Left lobe of liver (tissue), 2 donors: Measurements from ENCODE around the gene NFX1. TPM values are rescaled to one million over a fixed set of nuclear protein-coding genes. Genes with fewer than 3 reads are reported as not detected.

Experiments used
- ATAC-seq: fragments of 200-7000 bp; cut with Tn5 transposase; one replicate; pipeline ENCODE4 v1.9.1; 2020; ENCODE audit warnings: mild to moderate bottlenecking, moderate library complexity
- DNase-seq: peaks from one replicate; pipeline ENCODE4 v3.0.0-alpha.2; 2020; ENCODE audit warnings: low spot score
- total RNA-seq: library from RNA; stranded (reverse); gene quantifications from one replicate; pipeline ENCODE4 v1.2.1, GENCODE V29; 2021
- donor health status: DM: no; HTN: no; CAD: no; lungs with moderate emphysema.
- donor health status: DM: no; HTN: yes; CAD: no.

Gene NFX1
- total RNA-seq, 1 donor from 2014 or later, result 24.3 TPM

GRCh38 chr9:33414889-33415500 is 124.7 kb downstream of the NFX1 start:
- no peak for ATAC-seq
- DNase-seq, result no peak

GRCh38 chr9:33415501-33416038 is 125.3 kb downstream of the NFX1 start:
- DNase-seq (peak; percentile 95), ATAC-seq (peak; percentile 92)

- ATAC-seq (no peak), DNase-seq (no peak)
Measured at GRCh38 chr9:33416996-33417395, 126.7 kb downstream of the NFX1 start.

- DNase-seq, result no peak
- ATAC-seq, result no peak
Measured at GRCh38 chr9:33418090-33418489, 127.8 kb downstream of the NFX1 start.

- ATAC-seq, result no peak
- DNase-seq, result no peak
Measured at GRCh38 chr9:33419708-33420303, 129.5 kb downstream of the NFX1 start.

Other genes with a start within 250 kb of the NFX1 start
- 7.0 TPM for gene SMU1, start 213.8 kb upstream of the NFX1 start, total RNA-seq
- 48.2 TPM for gene B4GALT1, start 123.2 kb upstream of the NFX1 start, total RNA-seq
- gene SPINK4, start 50.3 kb upstream of the NFX1 start, total RNA-seq, result not detected
- gene BAG1, start 25.8 kb upstream of the NFX1 start, total RNA-seq, result 51.0 TPM
- 20.0 TPM for gene CHMP5, start 25.5 kb upstream of the NFX1 start, total RNA-seq
- 30.7 TPM for gene AQP7, start 112.1 kb downstream of the NFX1 start, total RNA-seq
- gene AQP3, start 157.1 kb downstream of the NFX1 start, total RNA-seq, result 89.5 TPM
- gene NOL6, start 183.4 kb downstream of the NFX1 start, total RNA-seq, result 15.3 TPM
- gene ANKRD18B, start 233.7 kb downstream of the NFX1 start, total RNA-seq, result 0.40 TPM